HL-60 (cell line): ENCODE measurements around the gene FAM83E.

Experiments used
- DNase-seq, 2 experiments: peaks; one replicate each; pipeline ENCODE4 v3.0.0-alpha.2; 2010 to 2020; ENCODE audit warnings: low read depth in 1 of 2, low spot score in 1 of 2
- H3K27ac ChIP-seq: fragments of 250-450 bp; sonication (Bioruptor Pico); replicated peaks from 2 replicates; pipeline ENCODE4 v1.5.1; 2020; ENCODE audit warnings: mild to moderate bottlenecking, moderate library complexity
- H3K27me3 ChIP-seq: fragments of 250-450 bp; sonication (Bioruptor Pico); 2 replicates; pipeline ENCODE4 v1.5.1; 2021; ENCODE audit warnings: mild to moderate bottlenecking, moderate library complexity; ENCODE audit not compliant: insufficient read depth, poor library complexity, severe bottlenecking
- H3K4me3 ChIP-seq: replicated peaks from 2 replicates; pipeline ENCODE4 v1.5.1; 2011; ENCODE audit warnings: mild to moderate bottlenecking, control low read depth, low read length; ENCODE audit not compliant: insufficient read depth
- GABPA ChIP-seq: IDR thresholded peaks from 2 replicates; pipeline ENCODE4 v1.6.1; 2012; ENCODE audit warnings: low read depth
- POLR2AphosphoS5 ChIP-seq: IDR thresholded peaks from 2 replicates; pipeline ENCODE4 v1.6.1; 2012; ENCODE audit warnings: low read depth
- SPI1 ChIP-seq: IDR thresholded peaks from 2 replicates; pipeline ENCODE4 v1.6.1; 2012; ENCODE audit warnings: low read depth, mild to moderate bottlenecking, borderline replicate concordance
- TF ChIP-seq, protein P1 (sequence below): IDR thresholded peaks from 2 replicates; pipeline ENCODE4 v1.6.1; 2012; ENCODE audit warnings: low read depth; ENCODE audit not compliant: insufficient replicate concordance
- TF ChIP-seq, protein P2 (sequence below): IDR thresholded peaks from one replicate; pipeline ENCODE4 v1.5.1; 2011; ENCODE audit warnings: low read length, control low read depth, inconsistent platforms; ENCODE audit not compliant: insufficient read depth

FAM83E gene

DNA sequence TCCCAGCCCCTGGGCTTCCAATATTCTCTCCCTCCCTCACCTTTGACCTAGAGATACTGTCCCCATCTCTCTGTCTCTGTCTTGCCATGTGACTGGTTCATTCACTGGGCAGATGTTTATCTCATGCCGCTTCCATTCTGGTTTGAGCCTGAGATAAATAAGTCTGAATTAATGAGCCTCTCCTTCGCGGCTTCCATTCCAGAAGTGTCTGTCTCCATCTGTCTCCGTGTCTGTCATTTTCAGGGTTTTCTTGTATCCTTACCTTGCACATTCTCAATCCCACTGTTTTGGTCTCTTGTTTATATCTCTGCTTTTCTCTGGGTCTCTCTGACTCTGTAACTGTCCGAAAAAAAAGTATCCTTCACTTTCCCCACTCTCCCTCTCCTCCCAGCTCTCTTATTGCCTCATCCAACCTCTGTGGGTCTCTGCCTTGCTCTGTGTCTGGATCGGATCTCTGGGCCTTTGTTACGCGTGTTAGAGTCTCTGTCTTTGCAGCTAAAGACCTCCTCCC lies 8.7 kb upstream of the FAM83E start:
- no peaks in the 10 kb centered on the region for H3K27me3 ChIP-seq
- TF ChIP-seq SPI1 = no peak
- no peak for TF ChIP-seq GABPA
- TF ChIP-seq, protein P1, sequence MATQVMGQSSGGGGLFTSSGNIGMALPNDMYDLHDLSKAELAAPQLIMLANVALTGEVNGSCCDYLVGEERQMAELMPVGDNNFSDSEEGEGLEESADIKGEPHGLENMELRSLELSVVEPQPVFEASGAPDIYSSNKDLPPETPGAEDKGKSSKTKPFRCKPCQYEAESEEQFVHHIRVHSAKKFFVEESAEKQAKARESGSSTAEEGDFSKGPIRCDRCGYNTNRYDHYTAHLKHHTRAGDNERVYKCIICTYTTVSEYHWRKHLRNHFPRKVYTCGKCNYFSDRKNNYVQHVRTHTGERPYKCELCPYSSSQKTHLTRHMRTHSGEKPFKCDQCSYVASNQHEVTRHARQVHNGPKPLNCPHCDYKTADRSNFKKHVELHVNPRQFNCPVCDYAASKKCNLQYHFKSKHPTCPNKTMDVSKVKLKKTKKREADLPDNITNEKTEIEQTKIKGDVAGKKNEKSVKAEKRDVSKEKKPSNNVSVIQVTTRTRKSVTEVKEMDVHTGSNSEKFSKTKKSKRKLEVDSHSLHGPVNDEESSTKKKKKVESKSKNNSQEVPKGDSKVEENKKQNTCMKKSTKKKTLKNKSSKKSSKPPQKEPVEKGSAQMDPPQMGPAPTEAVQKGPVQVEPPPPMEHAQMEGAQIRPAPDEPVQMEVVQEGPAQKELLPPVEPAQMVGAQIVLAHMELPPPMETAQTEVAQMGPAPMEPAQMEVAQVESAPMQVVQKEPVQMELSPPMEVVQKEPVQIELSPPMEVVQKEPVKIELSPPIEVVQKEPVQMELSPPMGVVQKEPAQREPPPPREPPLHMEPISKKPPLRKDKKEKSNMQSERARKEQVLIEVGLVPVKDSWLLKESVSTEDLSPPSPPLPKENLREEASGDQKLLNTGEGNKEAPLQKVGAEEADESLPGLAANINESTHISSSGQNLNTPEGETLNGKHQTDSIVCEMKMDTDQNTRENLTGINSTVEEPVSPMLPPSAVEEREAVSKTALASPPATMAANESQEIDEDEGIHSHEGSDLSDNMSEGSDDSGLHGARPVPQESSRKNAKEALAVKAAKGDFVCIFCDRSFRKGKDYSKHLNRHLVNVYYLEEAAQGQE = no peak
- TF ChIP-seq, protein P2, sequence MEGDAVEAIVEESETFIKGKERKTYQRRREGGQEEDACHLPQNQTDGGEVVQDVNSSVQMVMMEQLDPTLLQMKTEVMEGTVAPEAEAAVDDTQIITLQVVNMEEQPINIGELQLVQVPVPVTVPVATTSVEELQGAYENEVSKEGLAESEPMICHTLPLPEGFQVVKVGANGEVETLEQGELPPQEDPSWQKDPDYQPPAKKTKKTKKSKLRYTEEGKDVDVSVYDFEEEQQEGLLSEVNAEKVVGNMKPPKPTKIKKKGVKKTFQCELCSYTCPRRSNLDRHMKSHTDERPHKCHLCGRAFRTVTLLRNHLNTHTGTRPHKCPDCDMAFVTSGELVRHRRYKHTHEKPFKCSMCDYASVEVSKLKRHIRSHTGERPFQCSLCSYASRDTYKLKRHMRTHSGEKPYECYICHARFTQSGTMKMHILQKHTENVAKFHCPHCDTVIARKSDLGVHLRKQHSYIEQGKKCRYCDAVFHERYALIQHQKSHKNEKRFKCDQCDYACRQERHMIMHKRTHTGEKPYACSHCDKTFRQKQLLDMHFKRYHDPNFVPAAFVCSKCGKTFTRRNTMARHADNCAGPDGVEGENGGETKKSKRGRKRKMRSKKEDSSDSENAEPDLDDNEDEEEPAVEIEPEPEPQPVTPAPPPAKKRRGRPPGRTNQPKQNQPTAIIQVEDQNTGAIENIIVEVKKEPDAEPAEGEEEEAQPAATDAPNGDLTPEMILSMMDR = no peak
- no peak for TF ChIP-seq POLR2AphosphoS5
- no peak for DNase-seq
- H3K4me3 ChIP-seq = no peak overlapping the region
- H3K27ac ChIP-seq = no peak overlapping the region; the same call in 1 of the 2 replicates

GRCh38 chr19:48619692-48620585 lies 5.1 kb upstream of the FAM83E start:
- TF ChIP-seq, protein P1 = no peak
- TF ChIP-seq SPI1 (no peak; the same call in 1 of the 2 replicates), POLR2AphosphoS5 (no peak)
- no peak for DNase-seq
- peak overlapping the region; percentile 87 for H3K27ac ChIP-seq
- peak overlapping the region; percentile 91 for H3K4me3 ChIP-seq
- H3K27me3 ChIP-seq = no peaks in the 10 kb centered on the region

DNA sequence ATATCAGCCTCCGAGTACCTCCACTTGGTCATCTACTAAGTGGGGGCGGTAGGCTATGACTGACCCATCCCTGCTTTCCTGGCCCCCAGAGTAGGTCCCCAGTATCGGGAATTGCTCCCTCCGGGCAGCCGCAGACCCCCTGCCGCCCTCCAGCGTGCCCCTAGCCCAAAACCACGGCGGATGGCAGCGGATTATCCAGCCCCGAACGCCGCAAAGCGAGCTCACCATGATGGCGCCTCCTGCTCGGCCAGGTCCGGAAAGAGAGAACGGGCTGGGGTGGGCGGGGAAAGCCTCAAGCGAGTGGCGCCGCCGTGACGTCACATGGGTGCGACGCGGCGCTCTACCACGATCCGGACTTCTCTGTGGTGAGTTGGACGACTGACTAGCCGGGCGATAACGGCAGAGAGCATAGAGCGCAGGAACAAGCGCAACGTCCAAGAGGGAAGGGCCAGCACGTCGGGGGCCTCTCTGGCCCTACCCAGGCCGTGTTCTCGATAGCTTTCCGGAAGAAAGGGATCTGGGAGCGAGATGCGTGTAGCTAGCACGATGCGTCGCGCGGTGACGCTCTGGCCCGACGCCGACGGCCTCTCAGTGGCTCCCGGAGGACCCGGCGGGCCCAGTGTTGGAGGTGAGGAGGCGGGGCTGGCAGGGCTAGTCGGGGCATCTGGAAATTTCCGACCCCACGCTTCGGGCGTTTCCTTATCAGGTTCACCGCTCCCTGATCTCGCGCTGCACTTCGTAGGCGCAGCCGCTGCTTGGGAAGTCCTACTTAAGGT lies 4.2 kb upstream of the FAM83E start, which contains the start of the genes RPL18 and SPHK2:
RPL18 (minus strand) TSS at position 263 of the 776 bp plus-strand sequence; CDS start at position 228, 35 bp downstream.
SPHK2 (plus strand) TSS at position 591 of the 776 bp plus-strand sequence. CDS start 1,009 bp downstream, outside the sequence.
- DNase-seq = peak; percentile 99 to 100
- TF ChIP-seq GABPA (peak; percentile 82), POLR2AphosphoS5 (peak; percentile 98), SPI1 (no peak)
- TF ChIP-seq, protein P2 = no peak
- TF ChIP-seq, protein P1 = peak; percentile 82

More for the DNA sequence above, 4.2 kb upstream of the FAM83E start, which contains the start of the genes RPL18 and SPHK2:
- H3K27ac ChIP-seq = peak within 1 kb of the TSS; percentile 87
- H3K4me3 ChIP-seq = peak within 1 kb of the TSS; percentile 91
- no peaks in the 10 kb centered on the region for H3K27me3 ChIP-seq
